ENCODE data around the gene INTS15.

The INTS15 gene

DNA sequence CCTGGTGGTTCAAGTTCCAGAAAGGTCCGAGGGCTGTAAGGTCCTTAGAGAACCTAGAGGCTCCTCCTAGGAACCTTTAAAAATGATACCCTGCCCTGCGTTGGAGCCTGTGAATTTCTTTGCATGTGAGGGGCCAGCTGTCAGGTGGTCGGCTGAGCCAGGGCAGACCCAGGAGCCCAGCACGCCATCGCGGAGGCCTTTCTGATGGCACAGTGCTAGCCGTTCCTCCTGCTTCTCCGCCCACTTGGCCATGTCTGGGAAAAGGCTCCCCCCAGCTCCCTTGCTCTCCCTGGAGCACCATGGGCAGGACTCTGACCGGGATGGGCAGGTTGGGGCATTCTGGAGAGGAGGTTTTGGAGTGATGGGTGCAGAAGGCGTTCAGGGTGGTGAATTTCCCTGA, 54.9 kb downstream of the INTS15 start:
- DNase-seq: no peak

DNA sequence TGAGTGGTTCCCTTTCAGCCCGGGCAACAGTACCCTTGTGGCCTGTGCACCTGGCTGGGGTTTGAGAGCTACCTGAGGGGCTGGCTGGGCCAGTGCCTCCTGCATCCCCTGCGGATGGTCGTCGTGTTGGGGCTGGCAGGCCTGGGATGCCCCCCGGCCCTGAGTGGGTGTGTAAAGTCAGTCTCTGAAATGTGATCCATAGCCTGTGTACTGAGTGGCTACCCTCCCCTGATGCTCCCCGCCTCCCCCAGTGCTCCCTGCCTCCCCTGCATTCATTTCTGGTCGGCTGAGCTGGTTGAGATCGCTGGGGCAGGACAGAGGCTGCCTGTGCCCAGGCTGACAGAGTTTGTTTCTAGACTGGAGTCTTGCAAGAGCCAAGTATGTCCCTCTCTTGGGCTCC, 56.6 kb downstream of the INTS15 start:
- DNase-seq: no peak

DNA sequence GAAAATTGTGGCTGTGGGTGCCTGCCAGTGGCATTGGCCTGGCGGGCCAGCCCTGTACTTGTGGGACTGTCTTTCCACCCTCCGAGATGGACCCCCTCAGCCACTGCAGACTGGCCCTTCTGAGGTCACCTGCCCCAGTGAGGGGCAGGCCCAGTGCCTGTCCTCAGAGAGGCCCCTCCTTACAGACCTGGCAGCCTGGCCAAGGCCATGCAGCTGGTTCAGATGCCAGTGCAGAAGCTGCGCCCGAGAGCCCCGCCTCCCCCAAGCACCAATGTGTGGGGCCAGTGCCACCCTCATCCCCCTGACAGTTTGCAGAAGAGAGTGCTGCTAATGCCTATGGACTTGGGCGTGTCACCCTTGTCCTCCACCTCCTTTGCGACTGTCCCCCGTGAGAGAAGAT, 57.3 kb downstream of the INTS15 start:
- no peak for DNase-seq

DNA sequence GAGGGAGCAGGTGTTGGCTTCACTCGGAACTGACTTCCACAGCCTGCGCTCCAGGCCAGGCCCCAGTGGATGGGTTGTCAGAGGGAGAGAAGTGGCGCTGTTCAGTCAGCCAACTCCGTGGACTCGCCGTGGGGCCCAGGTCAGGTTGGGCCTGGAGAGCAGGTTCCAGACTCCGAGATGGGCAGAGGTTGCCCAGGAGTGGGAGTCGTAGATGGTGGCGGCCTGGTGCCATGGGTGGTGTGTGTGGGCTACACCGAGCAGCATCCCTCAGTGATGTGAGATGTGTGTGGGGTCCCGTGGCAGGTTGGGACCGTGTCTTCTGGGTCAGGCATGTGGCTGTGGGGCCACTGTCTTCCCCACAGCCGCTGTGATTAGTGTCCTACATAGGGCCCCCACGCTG, 57.7 kb downstream of the INTS15 start:
- DNase-seq: no peak

DNA sequence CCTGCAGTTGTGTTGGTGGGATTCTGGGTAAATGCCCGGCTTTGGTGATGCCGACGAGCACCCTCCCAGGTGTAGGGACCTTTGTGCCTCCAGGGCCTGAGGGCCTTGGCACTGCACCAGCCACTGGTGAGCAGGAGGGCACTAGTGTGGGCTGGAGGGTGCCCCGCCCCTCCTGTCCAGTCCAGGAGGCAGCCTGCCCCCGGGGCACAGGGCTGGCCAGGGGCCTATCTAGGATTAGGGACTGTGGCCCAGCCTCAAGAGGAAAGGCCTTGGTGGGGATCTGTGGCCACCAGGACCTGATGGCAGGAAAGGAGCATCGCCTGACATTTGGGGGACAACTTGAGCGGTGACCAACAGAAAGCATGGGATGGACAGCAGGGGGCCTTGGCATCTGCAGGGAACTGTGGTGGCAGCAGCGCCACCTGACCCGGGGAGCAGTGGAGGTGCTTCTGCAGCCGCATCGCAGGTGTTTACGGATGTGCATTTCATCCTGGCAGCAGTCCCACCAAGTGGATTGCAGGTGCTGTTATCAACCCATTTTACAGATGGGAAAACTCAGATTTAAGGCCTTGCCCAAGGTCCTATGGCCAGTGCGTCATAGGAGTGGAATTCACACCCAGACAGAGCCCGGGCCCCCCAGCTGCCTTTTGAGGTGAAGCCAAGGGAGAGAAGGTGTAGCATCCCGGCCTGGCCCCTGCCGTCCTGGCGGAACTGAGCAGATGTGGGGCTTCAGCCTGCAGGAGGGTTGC, 58.4 kb downstream of the INTS15 start:
- DNase-seq: no peak

DNA sequence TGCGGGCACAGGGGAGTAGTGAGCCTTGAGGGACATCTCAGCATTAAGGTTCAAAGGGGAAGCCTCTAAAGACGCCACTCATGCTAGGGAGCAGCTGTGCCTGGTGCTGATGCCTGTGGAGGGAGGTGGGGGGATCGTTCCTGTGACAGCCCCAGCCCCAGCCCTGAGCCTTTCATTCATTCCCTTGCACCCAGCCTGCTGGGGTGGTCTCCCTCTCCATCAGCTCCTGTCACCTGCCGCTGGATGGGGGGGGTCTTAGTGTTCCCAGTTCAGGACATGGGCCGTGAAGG, 58.9 kb downstream of the INTS15 start:
- DNase-seq: no peak

DNA sequence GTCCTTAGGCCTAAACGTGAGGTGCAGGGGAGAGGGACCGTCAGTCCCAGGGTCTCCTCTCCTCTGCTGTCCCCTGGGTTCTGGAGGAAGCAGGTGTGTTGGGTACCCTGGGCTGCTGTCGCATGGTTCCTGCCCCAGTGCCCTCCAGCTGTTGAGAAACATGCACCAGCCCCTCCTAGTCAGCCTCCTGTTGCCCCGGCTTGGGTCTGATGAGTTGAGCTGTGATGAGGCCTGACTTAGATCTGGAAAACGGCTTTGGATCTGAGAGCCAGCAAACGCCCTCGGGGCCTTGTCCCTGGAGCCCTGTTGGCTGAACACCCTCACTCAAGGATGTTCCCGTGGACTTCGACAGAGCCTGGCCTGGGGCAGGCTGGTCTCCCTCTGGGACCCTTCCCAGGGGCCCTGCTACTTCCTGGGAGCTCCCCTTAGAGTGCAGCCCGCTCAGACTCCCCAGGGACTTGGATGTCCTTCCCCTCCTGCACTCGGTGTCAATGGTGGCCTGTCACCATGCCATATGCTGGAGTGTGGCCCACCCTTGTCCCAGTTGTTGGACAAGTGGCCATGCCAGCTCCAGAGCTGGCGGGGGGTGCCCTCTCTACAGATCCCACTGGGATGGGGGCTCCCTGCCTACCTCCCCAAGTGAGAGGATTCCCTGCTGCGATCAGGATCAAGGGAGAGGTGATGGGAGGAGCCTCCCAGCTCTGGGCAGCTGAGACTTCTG, 59.6 kb downstream of the INTS15 start:
- DNase-seq: no peak

DNA sequence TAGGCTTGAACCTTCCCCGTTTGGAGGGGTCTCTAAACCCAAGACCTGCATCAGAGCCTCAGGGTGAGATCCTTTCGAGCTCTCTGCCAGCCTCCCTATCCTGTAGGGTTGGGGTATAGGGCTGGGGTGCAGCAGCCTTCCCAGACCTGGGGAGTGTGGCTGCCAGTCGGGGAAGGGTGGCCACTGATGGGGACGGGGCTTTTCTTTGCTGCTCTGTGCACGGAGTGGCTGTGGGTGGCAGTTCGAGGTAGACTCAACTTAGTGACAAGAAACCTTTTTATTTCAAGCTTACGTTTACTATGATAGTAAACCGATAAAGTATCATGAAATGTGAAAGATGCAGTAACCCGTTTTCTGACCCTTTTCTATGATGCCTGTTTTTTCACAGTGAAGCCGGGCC, 60.3 kb downstream of the INTS15 start:
- no peak for DNase-seq

DNA sequence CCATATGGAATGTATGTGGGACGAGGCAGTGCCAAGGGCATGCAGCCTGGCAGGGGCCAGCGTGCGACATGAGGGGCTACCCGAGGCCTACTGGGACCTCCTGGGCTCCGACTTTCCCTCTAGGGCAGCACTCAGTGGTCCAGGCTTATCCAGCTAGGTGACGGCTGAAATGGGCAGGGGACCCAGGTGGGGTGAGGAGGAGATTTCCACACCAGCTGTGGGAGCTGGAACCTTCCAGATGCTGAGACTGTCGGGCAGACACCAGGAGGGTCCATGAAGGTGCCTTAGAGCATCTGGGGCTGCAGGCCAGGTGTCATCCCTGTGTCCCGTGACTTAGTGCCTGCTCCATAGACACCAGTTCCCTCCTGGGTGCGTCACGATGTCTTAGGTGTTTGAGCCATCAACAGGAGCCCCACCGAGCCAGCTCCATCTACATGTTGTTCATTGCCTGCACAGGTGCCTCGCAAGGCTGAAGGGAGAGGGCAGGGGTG, 60.7 kb downstream of the INTS15 start:
- no peak for DNase-seq

DNA sequence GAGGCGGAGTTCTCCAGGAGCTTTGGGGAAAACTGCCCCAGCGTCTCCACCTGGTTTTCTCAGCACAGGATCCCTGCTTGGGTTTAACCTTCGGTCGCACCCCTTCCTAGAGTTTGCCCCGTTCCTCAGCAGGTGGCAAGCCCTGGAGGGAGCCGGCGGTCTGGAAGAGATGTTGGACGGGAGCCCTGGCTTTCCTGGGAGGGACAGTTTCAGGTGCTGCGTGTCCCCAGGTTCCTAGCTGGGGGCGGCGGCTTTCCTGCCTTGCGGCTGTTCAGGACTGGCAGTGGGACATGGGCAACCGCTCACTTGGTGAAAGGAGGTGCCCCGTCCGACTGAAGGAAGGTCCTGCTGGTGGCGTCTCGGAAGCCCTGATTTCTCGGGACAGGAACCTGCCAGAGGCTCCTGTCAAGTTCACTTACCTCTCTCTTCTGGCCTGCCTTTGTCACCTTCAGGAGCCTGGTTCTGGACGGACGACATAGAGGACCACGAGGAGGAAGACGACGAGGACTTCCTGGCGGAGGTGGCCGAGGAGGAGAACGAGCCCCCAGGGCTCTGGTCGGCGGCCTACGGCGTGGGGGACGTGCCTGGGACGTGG, 62.1 kb downstream of the INTS15 start:
- no peak for DNase-seq

DNA sequence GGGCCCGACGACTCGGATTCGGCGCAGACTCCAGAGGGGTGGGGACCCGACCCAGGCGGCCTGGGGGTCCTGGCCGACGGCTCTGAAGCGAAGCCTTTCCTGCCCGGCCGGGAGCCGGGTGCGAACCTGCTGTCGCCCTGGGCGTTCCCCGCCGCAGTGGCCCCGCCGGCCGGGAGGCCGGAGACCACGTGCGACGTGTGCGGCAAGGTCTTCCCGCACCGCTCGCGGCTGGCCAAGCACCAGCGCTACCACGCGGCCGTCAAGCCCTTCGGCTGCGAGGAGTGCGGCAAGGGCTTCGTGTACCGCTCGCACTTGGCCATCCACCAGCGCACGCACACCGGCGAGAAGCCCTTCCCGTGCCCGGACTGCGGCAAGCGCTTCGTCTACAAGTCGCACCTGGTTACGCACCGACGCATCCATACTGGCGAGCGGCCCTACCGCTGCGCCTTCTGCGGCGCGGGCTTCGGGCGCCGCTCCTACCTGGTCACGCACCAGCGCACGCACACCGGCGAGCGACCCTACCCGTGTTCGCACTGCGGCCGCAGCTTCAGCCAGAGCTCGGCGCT, 62.7 kb downstream of the INTS15 start:
- DNase-seq: no peak

DNA sequence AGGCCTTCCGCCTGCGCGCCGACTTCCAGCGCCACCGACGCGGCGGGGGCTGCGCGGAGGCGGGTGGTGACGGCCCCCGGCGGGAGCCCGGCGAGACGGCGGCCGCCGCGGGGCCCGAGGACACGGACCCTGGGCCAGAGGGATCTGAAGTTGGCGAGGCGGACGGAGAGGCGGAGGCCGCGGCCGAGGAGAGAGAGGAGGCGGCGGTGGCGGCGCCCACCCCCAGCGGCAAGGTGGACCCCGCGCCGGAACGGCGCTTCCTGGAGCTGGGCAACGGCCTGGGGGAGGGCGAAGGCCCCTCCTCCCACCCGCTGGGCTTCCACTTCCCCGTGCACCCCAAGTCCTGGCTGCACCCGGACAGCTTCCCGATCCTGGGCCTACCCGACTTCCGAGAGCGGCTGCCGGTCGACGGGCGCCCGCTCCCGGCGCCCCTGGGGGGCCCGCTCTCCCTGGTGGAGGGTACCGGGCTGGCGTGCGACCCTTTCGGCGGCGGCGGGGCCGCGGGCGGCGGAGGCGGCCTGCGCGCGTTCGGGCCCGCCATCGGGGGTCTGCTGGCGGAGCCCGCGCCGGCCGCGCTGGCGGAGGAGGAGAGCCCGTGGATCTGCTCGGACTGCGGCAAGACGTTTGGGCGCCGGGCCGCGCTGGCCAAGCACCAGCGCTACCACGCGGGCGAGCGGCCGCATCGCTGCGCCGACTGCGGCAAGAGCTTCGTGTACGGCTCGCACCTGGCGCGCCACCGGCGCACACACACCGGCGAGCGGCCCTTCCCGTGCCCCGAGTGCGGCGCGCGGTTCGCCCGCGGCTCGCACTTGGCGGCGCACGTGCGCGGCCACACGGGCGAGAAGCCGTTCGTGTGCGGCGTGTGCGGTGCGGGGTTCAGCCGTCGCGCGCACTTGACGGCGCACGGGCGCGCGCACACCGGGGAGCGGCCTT, 63.5 kb downstream of the INTS15 start:
- no peak for DNase-seq

DNA sequence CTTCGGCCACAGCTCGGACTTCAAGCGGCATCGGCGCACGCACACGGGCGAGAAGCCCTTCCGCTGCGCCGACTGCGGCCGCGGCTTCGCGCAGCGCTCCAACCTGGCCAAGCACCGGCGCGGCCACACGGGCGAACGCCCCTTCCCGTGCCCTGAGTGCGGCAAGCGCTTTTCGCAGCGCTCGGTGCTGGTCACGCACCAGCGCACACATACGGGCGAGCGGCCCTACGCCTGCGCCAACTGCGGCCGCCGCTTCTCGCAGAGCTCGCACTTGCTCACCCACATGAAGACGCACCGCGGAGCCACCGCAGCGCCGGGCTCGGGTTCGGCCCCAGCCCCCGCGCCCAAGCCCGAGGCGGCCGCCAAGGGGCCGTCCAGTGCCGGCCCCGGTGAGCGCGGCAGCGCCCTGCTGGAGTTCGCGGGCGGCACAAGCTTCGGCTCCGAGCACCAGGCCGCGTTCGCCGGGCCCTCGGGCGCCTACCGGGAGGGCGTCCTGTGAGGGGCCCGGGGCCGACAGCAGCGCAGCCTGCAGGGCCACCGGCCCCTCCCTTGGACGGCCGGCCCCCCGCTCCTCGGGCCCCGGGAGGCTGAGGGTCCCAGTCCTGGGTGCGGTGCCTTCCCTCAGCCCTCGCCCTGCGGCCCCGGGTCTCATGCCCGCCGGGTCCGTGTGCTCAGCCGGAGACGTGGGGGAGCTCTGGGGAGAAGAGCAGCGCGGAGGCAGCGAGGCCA, 64.5 kb downstream of the INTS15 start:
- no peak for DNase-seq

DNA sequence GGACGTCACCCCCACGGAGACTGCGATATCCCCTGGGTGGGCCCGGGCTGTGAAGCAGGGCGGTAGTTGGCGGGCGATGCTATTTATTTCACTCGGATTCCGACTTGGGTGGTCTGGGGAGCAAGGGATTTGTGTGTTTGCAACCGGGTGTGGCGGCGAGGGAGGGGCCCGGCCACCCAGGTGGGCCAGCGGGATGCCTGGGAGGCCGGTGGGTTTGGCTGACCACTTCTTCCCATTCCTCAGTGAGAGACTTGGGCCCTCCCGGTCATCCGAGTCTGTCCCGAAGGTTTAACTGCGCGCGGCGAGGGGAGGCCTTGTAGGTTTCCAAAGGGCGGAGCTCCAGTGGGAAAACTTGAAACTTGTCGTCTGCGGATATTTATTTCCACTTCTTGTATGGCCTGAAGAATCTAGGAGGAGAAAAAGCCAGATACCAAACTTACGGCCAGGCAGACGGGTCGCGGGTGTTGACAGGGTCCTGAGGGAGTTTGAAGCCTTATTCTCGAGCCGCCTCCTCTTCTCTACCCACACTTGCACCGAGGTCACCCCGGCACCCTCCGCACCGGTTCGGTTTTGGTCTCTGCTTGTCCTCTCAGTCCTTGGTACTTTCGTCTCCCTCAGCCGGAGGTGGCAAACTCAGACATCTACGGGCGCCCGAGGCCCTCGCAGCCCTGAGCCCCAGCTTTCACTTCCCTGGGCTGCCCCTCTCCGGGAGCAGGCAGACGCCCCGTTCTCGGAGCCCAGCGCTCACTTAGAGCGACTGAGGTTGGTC, 65.2 kb downstream of the INTS15 start:
- no peak for DNase-seq

DNA sequence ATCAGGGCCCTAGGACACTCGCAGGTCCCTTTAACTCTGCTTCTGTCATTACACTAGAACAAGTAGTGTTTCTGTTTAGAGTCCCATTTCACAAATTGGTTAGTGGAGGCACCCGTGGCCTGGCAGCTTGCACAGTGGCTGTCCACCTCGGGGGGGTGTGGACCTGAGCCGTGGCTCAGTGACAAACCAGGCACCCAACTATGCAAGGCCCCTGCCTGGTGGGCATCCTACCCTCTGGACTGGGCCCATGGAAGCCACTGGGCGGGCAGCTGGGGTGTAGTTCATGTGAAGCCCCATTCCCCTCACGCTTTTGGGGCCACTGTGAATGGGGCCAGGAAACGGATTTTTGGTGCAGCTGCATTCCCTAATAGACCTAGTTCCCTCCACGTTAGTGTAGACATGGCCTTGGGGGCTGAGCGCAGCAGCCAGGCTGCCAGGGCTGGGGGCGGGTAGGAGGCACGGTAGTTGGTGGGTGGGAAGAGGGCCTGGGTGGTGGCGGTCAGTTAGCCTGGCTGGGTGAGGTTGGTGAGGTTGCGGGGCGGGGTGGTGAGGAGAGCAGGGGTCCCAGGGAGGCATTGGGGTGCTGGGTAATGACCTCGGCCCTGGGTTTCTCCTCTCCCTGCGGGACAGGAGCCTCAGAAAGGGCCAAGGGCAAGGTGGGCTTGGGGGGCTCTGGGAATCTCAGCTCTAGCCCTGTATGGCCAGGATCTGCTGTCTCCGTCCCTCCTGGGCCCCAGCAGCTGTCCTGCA, 66.0 kb downstream of the INTS15 start:
- DNase-seq: no peak

DNA sequence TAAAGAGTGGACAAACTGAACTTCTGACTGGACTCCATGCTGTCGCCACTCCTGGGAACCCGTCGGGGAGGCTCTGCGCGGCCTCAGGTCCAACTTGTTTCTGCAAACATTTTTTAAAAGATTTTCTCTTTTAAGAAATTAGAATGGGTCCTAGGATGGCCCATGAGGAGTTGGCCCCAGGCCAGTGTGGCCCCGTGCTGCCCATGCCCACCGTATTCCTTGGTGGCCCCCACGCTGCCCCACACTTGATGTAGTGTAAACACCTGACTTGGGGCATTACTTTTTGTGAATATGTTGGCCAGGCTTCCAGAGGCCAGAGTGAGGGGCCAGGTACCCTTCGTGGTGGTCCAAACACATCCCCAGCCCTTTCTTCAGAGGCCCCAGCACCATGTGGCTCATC, 66.6 kb downstream of the INTS15 start:
- no peak for DNase-seq

All from NCI-H69 (cell line).